DOHH2 (cell line): ENCODE measurements around the gene NEUROG1.

Experiments used
- EZH2phosphoT487 ChIP-seq: fragments of 200-600 bp; sonication (generic); IDR thresholded peaks from 2 replicates; pipeline ENCODE4 v1.6.1; 2017; ENCODE audit warnings: borderline replicate concordance, mild to moderate bottlenecking, antibody characterized with exemption, low read length, moderate library complexity, mixed read lengths
- TF ChIP-seq, protein P1 (sequence below): fragments of 200-600 bp; sonication (generic); IDR thresholded peaks from one replicate; pipeline ENCODE4 v1.5.1; 2014; ENCODE audit warnings: antibody characterized with exemption, mild to moderate bottlenecking, low read depth, low read length; ENCODE audit not compliant: poor library complexity, severe bottlenecking

- TF ChIP-seq, protein P1, sequence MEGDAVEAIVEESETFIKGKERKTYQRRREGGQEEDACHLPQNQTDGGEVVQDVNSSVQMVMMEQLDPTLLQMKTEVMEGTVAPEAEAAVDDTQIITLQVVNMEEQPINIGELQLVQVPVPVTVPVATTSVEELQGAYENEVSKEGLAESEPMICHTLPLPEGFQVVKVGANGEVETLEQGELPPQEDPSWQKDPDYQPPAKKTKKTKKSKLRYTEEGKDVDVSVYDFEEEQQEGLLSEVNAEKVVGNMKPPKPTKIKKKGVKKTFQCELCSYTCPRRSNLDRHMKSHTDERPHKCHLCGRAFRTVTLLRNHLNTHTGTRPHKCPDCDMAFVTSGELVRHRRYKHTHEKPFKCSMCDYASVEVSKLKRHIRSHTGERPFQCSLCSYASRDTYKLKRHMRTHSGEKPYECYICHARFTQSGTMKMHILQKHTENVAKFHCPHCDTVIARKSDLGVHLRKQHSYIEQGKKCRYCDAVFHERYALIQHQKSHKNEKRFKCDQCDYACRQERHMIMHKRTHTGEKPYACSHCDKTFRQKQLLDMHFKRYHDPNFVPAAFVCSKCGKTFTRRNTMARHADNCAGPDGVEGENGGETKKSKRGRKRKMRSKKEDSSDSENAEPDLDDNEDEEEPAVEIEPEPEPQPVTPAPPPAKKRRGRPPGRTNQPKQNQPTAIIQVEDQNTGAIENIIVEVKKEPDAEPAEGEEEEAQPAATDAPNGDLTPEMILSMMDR: no peak
- TF ChIP-seq EZH2phosphoT487: no peak
Observed at GRCh38 chr5:135497971-135498636, 37.7 kb downstream of the NEUROG1 start.
